ENCODE data around the gene CTRB2. TPM values are rescaled to one million over a fixed set of nuclear protein-coding genes. Genes with fewer than 3 reads are reported as not detected.

Gene CTRB2
- total RNA-seq: 10 to 100 TPM in 1 of 6 donors, 1 to 10 TPM in 1, not detected in 4; 9.8 to 15.9 TPM

- Histone ChIP-seq H3K4me3 (no peak within 1 kb of the TSS), H3K9me3 (no peaks in the 10 kb centered on the region), H3K27me3 (no peaks in the 10 kb centered on the region), H3K36me3 (no peaks in the 10 kb centered on the region), H3K4me1 (no peaks in the 10 kb centered on the region), H3K27ac (no peak within 1 kb of the TSS)
- WGBS, 2 donors: 85 to 91% methylated on average over 7 to 22 of the region's 24 CpGs
- ATAC-seq (ENCODE audit: low FRiP score in 2 of 2): peak in 1 of 2 donors; percentile 18
- peak in 1 of 2 donors; percentile 60 for DNase-seq
- TF ChIP-seq EP300 (IDR thresholded peaks at IDR 0.05) (no peak), POLR2AphosphoS5 (IDR thresholded peaks at IDR 0.05) (no peak), CTCF (IDR thresholded peaks at IDR 0.05) (no peak), POLR2A (IDR thresholded peaks at IDR 0.05) (no peak)
Observed at GRCh38 chr16:75206749-75207451, at the start of gene CTRB2. CTRB2 (minus strand) TSS chr16:75207161; CDS start chr16:75207141, 20 bp downstream.

- Histone ChIP-seq H3K27me3 (peaks cover 0 to 6% (median 0%) of the 10 kb centered on the region in 4 donors), H3K9me3 (no peaks in the 10 kb centered on the region), H3K27ac (peak overlapping the region; percentile 76 to 94 (median 84)), H3K4me3 (peak overlapping the region in 1 of 4 donors; percentile 7), H3K36me3 (no peaks in the 10 kb centered on the region), H3K4me1 (peaks cover 76 to 79% (median 76%) of the 10 kb centered on the region in 4 donors)
- ATAC-seq (ENCODE audit: low FRiP score in 2 of 2) (peak in 1 of 2 donors; percentile 11), DNase-seq (peak in 1 of 2 donors; percentile 81)
- no peak for TF ChIP-seq EP300 (IDR thresholded peaks at IDR 0.05)
- TF ChIP-seq POLR2A (IDR thresholded peaks at IDR 0.05): no peak
- no peak for TF ChIP-seq CTCF (IDR thresholded peaks at IDR 0.05)
- no peak for TF ChIP-seq POLR2AphosphoS5 (IDR thresholded peaks at IDR 0.05)
- 62 to 70% methylated on average over 3 to 9 of the region's 12 CpGs for WGBS, 2 donors
Observed at GRCh38 chr16:75256059-75256571, 49.2 kb upstream of the CTRB2 start.

GRCh38 chr16:75254359-75254837 lies 47.4 kb upstream of the CTRB2 start:
- Histone ChIP-seq H3K27me3 (peaks cover 0 to 6% (median 0%) of the 10 kb centered on the region in 4 donors), H3K27ac (peak overlapping the region; percentile 57 to 94 (median 80)), H3K4me3 (peak overlapping the region in 2 of 4 donors; percentile 11 to 13), H3K4me1 (peaks cover 84 to 91% (median 85%) of the 10 kb centered on the region in 4 donors), H3K9me3 (no peaks in the 10 kb centered on the region), H3K36me3 (no peaks in the 10 kb centered on the region)
- WGBS, 2 donors: 32 to 44% methylated on average over 5 of the region's 5 CpGs
- TF ChIP-seq POLR2AphosphoS5 (IDR thresholded peaks at IDR 0.05) (peak in 1 of 2 donors; percentile 19), POLR2A (IDR thresholded peaks at IDR 0.05) (no peak), EP300 (IDR thresholded peaks at IDR 0.05) (no peak), CTCF (IDR thresholded peaks at IDR 0.05) (no peak)
- ATAC-seq (ENCODE audit: low FRiP score in 2 of 2) (peak; percentile 25 to 31), DNase-seq (peak in 1 of 2 donors; percentile 65)

GRCh38 chr16:75252946-75253911 lies 46.3 kb upstream of the CTRB2 start:
- Histone ChIP-seq H3K27me3 (peaks cover 0 to 6% (median 0%) of the 10 kb centered on the region in 4 donors), H3K36me3 (no peaks in the 10 kb centered on the region), H3K4me3 (no peak overlapping the region), H3K27ac (peak overlapping the region; percentile 80 to 95 (median 90)), H3K9me3 (no peaks in the 10 kb centered on the region), H3K4me1 (peaks cover 87 to 91% (median 89%) of the 10 kb centered on the region in 4 donors)
- DNase-seq: no peak
- TF ChIP-seq CTCF (IDR thresholded peaks at IDR 0.05) (no peak), POLR2AphosphoS5 (IDR thresholded peaks at IDR 0.05) (no peak), POLR2A (IDR thresholded peaks at IDR 0.05) (no peak), EP300 (IDR thresholded peaks at IDR 0.05) (no peak)
- WGBS, 2 donors: 58 to 72% methylated on average over 12 to 14 of the region's 15 CpGs
- peak in 1 of 2 donors; percentile 45 for ATAC-seq (ENCODE audit: low FRiP score in 2 of 2)
